ENCODE data around the gene GAD1. TPM values are rescaled to one million over a fixed set of nuclear protein-coding genes. Genes with fewer than 3 reads are reported as not detected.

GAD1 gene
- total and polyA plus RNA-seq, 2 of the 8 experiments (the other 6 are each of a cell fraction or from before 2014, with no cell fraction given) = 0.65 to 1.0 TPM

GRCh38 chr2:170779304-170779703 lies 37.4 kb upstream of the GAD1 start:
- no peak overlapping the region for H4K5ac ChIP-seq (ENCODE audit: insufficient read length, low read depth, low read length)
- H3K4me3 ChIP-seq (ENCODE audit: extremely low read depth in 1 of 4, insufficient read depth in 2 of 4, low read depth in 3 of 4, low read length in 4 of 4) = no peak overlapping the region
- no peak overlapping the region for H3K23ac ChIP-seq (ENCODE audit: insufficient read length)
- H3K18ac ChIP-seq (ENCODE audit: extremely low read depth, low read length) = no peak overlapping the region
- H3K4ac ChIP-seq (replicated peaks; ENCODE audit: insufficient read length, low read depth, low read length) = no peak overlapping the region
- no peak for DNase-seq (ENCODE audit: low read depth in 1 of 2, low spot score in 2 of 2)
- no peak overlapping the region for H3K4me2 ChIP-seq (ENCODE audit: insufficient read depth in 1 of 2, low read depth in 2 of 2, low read length in 2 of 2)
- no peak overlapping the region for H2BK5ac ChIP-seq (ENCODE audit: low read depth, low read length)
- no peaks in the 10 kb centered on the region; a peak in 1 of 7 replicates for H3K4me1 ChIP-seq (replicated peaks in 1 of 4; ENCODE audit: control insufficient read depth in 3 of 4, insufficient read depth in 4 of 4, low read length in 3 of 4)
- H3K27ac ChIP-seq (ENCODE audit: low read depth, low read length) = no peak overlapping the region
- no peak overlapping the region for H3K56ac ChIP-seq (replicated peaks; ENCODE audit: insufficient read length, low read depth, low read length)
- no peak overlapping the region for H4K8ac ChIP-seq (ENCODE audit: extremely low read depth, insufficient read depth, low read length)
- no peak overlapping the region for H3K14ac ChIP-seq (ENCODE audit: insufficient read length)
- no peaks in the 10 kb centered on the region for H3K36me3 ChIP-seq (ENCODE audit: control insufficient read depth in 2 of 4, insufficient read depth in 4 of 4, low read length in 3 of 4)
- TF ChIP-seq SUZ12 (IDR thresholded peaks at IDR 0.05; ENCODE audit: low read length) = no peak
- no peak for TF ChIP-seq HDAC2 (IDR thresholded peaks at IDR 0.05; ENCODE audit: borderline replicate concordance in 1 of 2, low read depth in 2 of 2, low read length in 2 of 2)
- no peak for TF ChIP-seq EGR1 (IDR thresholded peaks at IDR 0.05; ENCODE audit: borderline replicate concordance, low read depth, low read length)
- TF ChIP-seq CBX8 (IDR thresholded peaks at IDR 0.05; ENCODE audit: borderline replicate concordance, low read depth, low read length) = no peak
- no peak for TF ChIP-seq FOSL1 (IDR thresholded peaks at IDR 0.05; ENCODE audit: insufficient read depth, low read depth, low read length)
- H3K9me3 ChIP-seq (ENCODE audit: insufficient read depth in 2 of 2, low read depth in 1 of 2, low read length in 1 of 2) = no peaks in the 10 kb centered on the region
- CTCF ChIA-PET (ENCODE audit: partially characterized antibody) = interaction anchor here (0.6 to 0.8 kb wide), 2 partner anchors 295 to 370 kb away, joined by 3 to 4 read pairs; no protein-coding TSS in a partner anchor
- no peak overlapping the region for H4K91ac ChIP-seq (replicated peaks; ENCODE audit: insufficient read length, low read length)
- H2AK5ac ChIP-seq (ENCODE audit: low read depth, low read length) = no peak overlapping the region
- H3K79me1 ChIP-seq (ENCODE audit: low read depth, low read length) = no peaks in the 10 kb centered on the region
- 90% methylated on average over 1 of the region's 1 CpG; no CpG with 5 or more reads in 1 of the 2 experiments for WGBS, 2 experiments (ENCODE audit: extremely low coverage in 1 of 2, insufficient coverage in 1 of 2, insufficient read length in 1 of 2, insufficient replicate concordance in 2 of 2, low coverage in 1 of 2, low lambda C conversion rate in 2 of 2, missing lambda C conversion rate in 1 of 2)
- no peak overlapping the region for H2BK120ac ChIP-seq (replicated peaks; ENCODE audit: low read depth, low read length)
- no peaks in the 10 kb centered on the region for H3K27me3 ChIP-seq (replicated peaks in 1 of 4; ENCODE audit: control insufficient read depth in 3 of 4, extremely low read depth in 1 of 4, insufficient read depth in 3 of 4, low read length in 3 of 4)
- H3K23me2 ChIP-seq (ENCODE audit: low read depth, low read length) = no peaks in the 10 kb centered on the region
- no peak overlapping the region for H2BK12ac ChIP-seq (ENCODE audit: low read depth, low read length)
- no peak for FAIRE-seq
- no peak overlapping the region for H2BK15ac ChIP-seq (ENCODE audit: low read length)
- POLR2A ChIA-PET (ENCODE audit: partially characterized antibody) = no interaction called here
- no peaks in the 10 kb centered on the region for H3K79me2 ChIP-seq (ENCODE audit: control insufficient read depth in 1 of 2, insufficient read depth in 2 of 2, low read length in 2 of 2)
- H2AFZ ChIP-seq (ENCODE audit: low read length) = no peak overlapping the region
- no peaks in the 10 kb centered on the region for H4K20me1 ChIP-seq (replicated peaks in 1 of 2; ENCODE audit: control insufficient read depth in 1 of 2, insufficient read depth in 2 of 2, low read length in 2 of 2)
- H2BK20ac ChIP-seq (ENCODE audit: low read length) = no peak overlapping the region
- H3K9ac ChIP-seq (replicated peaks in 1 of 4; ENCODE audit: extremely low read depth in 1 of 4, low read depth in 3 of 4, low read length in 3 of 4) = no peak overlapping the region
